ENCODE data around the gene DDIT3. TPM values are rescaled to one million over a fixed set of nuclear protein-coding genes. Genes with fewer than 3 reads are reported as not detected.

The DDIT3 gene
- total and polyA plus RNA-seq, 2 of the 13 experiments (the other 11 are each of a cell fraction or from before 2014, with no cell fraction given): 27.5 to 48.7 TPM

- POLR2A ChIA-PET: interaction anchor here (3.0 kb wide), 1 partner anchor 54 kb away, joined by 21 read pairs; no protein-coding TSS in a partner anchor
- H3K4me3 ChIP-seq (replicated peaks in 1 of 3; ENCODE audit: insufficient read depth in 1 of 3, low read depth in 2 of 3, low read length in 3 of 3): peak within 1 kb of the TSS; percentile 89 to 93 (median 89)
- peak; percentile 86 for FAIRE-seq
- peaks cover 27% of the 10 kb centered on the region for H4K20me1 ChIP-seq (ENCODE audit: insufficient read depth, low read length)
- in situ Hi-C loops (cut with HindIII; ENCODE audit: extremely low pct_ligation_motif_present, low pct_unique_long_range_greater_than_20kb) (no loop called here), intact Hi-C loops (cut with micrococcal nuclease; ENCODE audit: unreplicated experiment) (loop anchor here (1.0 to 5.0 kb wide), 2 partner anchors 25 to 100 kb away; partner anchors contain the start of gene DCTN2)
- H3K27ac ChIP-seq (ENCODE audit: extremely low read length, insufficient read depth, low read length): peak within 1 kb of the TSS; percentile 86
- H3K79me2 ChIP-seq (ENCODE audit: insufficient read depth, low read length): peaks cover 39% of the 10 kb centered on the region
- peaks cover 48% of the 10 kb centered on the region for H3K4me1 ChIP-seq (ENCODE audit: insufficient read depth, low read length)
- H3K4me2 ChIP-seq (ENCODE audit: low read depth, low read length): peak within 1 kb of the TSS; percentile 93
- peak within 1 kb of the TSS; percentile 92 for H3K9ac ChIP-seq (ENCODE audit: insufficient read depth, low read depth, low read length)
- peak; percentile 89 for DNase-seq (ENCODE audit: low spot score)
- ATAC-seq: peak; percentile 32
- H3K27me3 ChIP-seq (ENCODE audit: control insufficient read depth in 1 of 2, insufficient read depth in 2 of 2, low read length in 2 of 2): no peaks in the 10 kb centered on the region; a peak in 1 of 5 replicates
- H2AFZ ChIP-seq (ENCODE audit: low read length): no peak within 1 kb of the TSS
- H3K36me3 ChIP-seq (replicated peaks in 1 of 2; ENCODE audit: control insufficient read depth in 1 of 2, insufficient read depth in 2 of 2, low read length in 2 of 2): peaks cover 16 to 33% of the 10 kb centered on the region in 2 experiments
- 1% methylated on average over 3 of the region's 57 CpGs for WGBS (ENCODE audit: low lambda C conversion rate)
- no peaks in the 10 kb centered on the region for H3K9me3 ChIP-seq (ENCODE audit: low read length)
- CTCF ChIA-PET (ENCODE audit: low intra/inter-chr PET ratio, low total read pairs): no interaction called here
- no TSS peak for BruUV-seq (replicated peaks)
- TF ChIP-seq KLF9 (CRISPR knock-in tag; IDR thresholded peaks at IDR 0.05; ENCODE audit: low read depth): no peak
- no peak for TF ChIP-seq ZFP36L2 (CRISPR knock-in tag; IDR thresholded peaks at IDR 0.05)
- no peak for TF ChIP-seq ZNF569 (CRISPR knock-in tag; IDR thresholded peaks at IDR 0.05; ENCODE audit: borderline replicate concordance)
- TF ChIP-seq ZNF503 (CRISPR knock-in tag; IDR thresholded peaks at IDR 0.05): peak; percentile 69; the same call in 1 of the 2 replicates
- TF ChIP-seq MAFK (conservative IDR thresholded peaks at IDR 0.05 in 1 of 2, IDR thresholded peaks at IDR 0.05 in 1 of 2; ENCODE audit: low read length in 2 of 2): no peak
- TF ChIP-seq EEA1 (CRISPR knock-in tag; IDR thresholded peaks at IDR 0.05; ENCODE audit: borderline replicate concordance): 0 out of 2 replicates have a peak, but pooled peaks have one; percentile 9
- peak; percentile 64 for TF ChIP-seq KAT8 (CRISPR knock-in tag; IDR thresholded peaks at IDR 0.05)
- TF ChIP-seq ETV6 (CRISPR knock-in tag; conservative IDR thresholded peaks at IDR 0.05): no peak
- TF ChIP-seq ZNF691 (CRISPR knock-in tag; IDR thresholded peaks at IDR 0.05; ENCODE audit: borderline replicate concordance, low read depth): peak; percentile 76; the same call in 1 of the 2 replicates
- TF ChIP-seq BRF2 (CRISPR knock-in tag; IDR thresholded peaks at IDR 0.05): no peak
- TF ChIP-seq ZSCAN22 (CRISPR knock-in tag; IDR thresholded peaks at IDR 0.05): no peak
Measured at GRCh38 chr12:57522011-57522886, 1.9 kb upstream of the DDIT3 start, which contains the start of gene MBD6. MBD6 (plus strand) TSS chr12:57522824; CDS start chr12:57524304, 1,480 bp downstream.

All from HepG2 (cell line).